ENCODE data around the gene NOTCH2NLA.
"Not testable (repeated sequence)": the region's sequence is repeated elsewhere in the genome, so short reads cannot be mapped to it uniquely, and the experiment has no call there.

DNA sequence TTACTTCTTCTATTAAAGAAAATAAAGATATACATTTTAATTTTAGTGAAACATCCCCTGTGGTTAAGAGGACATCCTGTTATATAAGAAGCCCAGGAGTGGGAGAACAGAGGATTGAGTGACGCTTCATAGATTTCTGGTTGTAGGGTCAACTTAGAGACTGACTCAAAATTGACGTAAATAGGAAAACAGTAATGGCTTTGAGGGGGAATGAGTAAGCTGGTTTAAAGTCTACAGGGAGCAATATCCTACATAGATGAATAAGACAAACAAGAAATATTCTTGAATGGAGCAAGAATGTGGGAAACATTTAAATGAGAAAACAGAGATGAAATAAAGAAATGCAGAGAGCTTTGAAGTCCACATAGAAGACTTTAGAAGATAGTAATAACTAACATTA is 48.3 kb upstream of the NOTCH2NLA start:
- TF ChIP-seq CTCF (IDR thresholded peaks at IDR 0.05); EZH2 (IDR thresholded peaks at IDR 0.05; ENCODE audit: borderline replicate concordance, insufficient read depth, low read depth, low read length, poor library complexity, severe bottlenecking): not testable (repeated sequence)

Data from B cell (primary cell).